ENCODE results near the gene STX4.

Gene STX4

GRCh38 chr16:31032736-31033708, at the start of gene STX4:
TSS of gene STX4 (plus strand) at chr16:31033558. CDS start at chr16:31033806, 248 bp downstream.
- peak; percentile 90 to 93 for DNase-seq (ENCODE audit: low read depth in 2 of 2)

GRCh38 chr16:30983898-30984610, 49.3 kb upstream of the STX4 start:
- no peak for DNase-seq (ENCODE audit: low read depth in 2 of 2)

GRCh38 chr16:30984669-30985400, 48.5 kb upstream of the STX4 start, which contains the start of gene HSD3B7:
TSS of gene HSD3B7 (plus strand) at chr16:30985207. CDS start at chr16:30985659, 452 bp downstream.
- DNase-seq (ENCODE audit: low read depth in 2 of 2), result peak; percentile 33 to 39

GRCh38 chr16:30985401-30986128, 47.8 kb upstream of the STX4 start:
- no peak for DNase-seq (ENCODE audit: low read depth in 2 of 2)

DNA sequence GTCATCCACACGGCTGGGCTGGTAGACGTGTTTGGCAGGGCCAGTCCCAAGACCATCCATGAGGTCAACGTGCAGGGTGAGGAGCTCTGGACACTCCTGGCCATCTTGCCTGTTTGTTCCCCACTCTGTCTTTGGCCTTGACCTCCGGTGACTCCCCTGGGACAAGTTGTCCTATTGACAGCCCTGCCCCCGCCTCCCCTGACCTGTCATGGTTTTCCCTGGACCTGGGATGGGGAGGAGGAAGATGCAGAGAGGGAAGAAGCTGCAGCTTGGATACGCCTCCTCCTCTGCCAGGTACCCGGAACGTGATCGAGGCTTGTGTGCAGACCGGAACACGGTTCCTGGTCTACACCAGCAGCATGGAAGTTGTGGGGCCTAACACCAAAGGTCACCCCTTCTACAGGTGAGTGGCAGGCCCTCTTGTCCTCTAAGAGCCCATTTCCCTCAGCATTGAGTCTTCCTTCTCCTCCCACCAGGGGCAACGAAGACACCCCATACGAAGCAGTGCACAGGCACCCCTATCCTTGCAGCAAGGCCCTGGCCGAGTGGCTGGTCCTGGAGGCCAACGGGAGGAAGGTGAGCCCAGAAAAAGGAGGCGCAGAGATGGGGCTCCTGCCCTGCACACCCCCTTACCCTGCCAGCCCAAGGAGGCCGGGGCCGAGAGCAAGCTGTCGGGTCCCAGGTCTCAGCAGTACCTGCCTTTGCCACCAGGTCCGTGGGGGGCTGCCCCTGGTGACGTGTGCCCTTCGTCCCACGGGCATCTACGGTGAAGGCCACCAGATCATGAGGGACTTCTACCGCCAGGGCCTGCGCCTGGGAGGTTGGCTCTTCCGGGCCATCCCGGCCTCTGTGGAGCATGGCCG, 47.0 kb upstream of the STX4 start:
- no peak for DNase-seq (ENCODE audit: low read depth in 2 of 2)

GRCh38 chr16:30987581-30988190, 45.7 kb upstream of the STX4 start:
- DNase-seq (ENCODE audit: low read depth in 2 of 2), result no peak

DNA sequence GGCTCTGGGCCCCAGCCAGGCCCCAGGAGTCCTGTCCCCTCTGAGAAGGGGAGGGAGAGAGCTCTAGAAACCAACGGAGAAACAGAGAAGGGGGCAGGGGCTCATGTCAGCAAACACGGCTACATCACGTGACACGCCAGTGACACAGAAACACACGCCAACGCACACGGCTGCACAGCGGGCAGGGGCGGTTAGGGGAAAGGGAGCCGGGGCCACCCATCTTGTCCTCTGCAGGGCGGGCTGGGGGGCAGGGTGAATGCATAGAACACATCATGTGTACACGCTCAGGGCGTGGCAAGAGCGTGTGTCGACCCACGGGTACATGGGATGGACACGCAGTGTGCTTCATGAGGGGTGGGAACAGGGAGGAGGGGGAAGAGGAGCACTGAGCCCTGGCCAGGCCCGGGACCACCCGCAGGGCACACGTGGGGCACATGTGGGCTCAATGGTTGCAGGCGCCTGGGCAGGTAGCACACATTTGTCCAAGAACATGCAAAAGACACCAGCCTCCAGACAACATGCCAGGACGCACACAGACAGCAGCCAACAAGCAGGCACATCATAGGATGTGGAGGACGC, 43.8 kb upstream of the STX4 start:
- DNase-seq (ENCODE audit: low read depth in 2 of 2), result no peak

DNA sequence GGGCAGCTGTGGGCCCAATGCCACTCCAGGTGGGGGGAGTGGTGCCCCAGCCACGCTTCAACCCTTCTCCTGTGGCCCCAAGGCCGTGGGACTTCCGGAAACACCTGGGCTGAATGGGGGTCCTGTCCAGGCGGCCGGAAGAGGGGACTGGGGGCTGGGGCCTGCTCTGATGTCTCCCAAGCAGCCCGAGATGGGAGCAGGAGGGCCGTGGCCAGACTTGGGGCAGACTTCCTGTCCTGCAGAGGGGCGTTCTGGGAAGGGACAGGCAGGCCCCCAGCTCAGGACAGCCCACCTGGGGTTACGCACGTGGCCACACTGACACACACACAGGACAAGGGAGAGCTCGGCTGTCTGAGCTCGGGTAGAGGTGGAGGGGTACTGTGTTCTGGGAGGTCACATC, 43.3 kb upstream of the STX4 start:
- no peak for DNase-seq (ENCODE audit: low read depth in 2 of 2)

- DNase-seq (ENCODE audit: low read depth in 2 of 2), result no peak
Observed at GRCh38 chr16:30991052-30991451, 42.3 kb upstream of the STX4 start.

GRCh38 chr16:30992276-30992780, 41.0 kb upstream of the STX4 start:
- DNase-seq (ENCODE audit: low read depth in 2 of 2), result no peak

DNA sequence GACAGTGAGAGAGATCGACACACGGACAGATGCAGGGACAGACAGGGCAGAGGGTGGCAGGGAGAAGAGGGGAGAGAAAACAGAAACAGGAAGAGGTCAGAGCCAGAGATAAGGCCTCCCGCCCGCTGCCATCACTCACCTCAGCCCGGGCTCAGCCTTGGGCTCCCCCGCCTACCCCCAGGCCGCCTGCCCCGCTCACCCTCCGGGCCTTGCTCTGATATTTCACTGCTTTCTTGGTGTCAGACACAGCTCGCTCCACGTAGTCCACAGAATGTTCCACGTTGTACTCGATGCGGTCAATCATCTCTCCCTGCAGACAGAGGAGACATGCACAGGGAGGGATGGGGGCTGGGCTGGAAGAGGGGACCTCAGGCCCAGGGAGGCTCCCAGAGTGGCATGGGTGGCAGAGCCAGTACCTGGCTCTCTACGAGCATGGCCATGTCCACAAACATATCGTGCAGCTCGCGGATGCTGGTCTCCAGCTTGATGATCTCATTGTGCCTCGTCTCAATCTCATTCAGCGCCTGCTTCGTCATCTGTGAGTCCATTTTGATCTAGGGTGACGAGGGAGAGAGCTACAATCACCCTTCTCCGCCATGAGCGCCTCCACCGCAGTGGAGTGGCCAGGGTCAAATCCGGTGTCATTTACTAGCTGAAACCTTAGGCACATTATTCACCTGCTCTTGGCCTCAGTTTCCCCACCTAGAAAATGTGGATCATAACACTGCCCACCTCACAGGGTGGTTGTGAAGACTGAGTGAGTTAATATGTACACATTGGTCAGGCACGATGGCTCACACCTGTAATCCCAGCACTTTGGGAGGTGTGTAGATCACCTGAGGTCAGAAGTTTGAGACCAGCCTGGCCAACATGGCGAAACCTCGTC, 40.2 kb upstream of the STX4 start:
- no peak for DNase-seq (ENCODE audit: low read depth in 2 of 2)

DNA sequence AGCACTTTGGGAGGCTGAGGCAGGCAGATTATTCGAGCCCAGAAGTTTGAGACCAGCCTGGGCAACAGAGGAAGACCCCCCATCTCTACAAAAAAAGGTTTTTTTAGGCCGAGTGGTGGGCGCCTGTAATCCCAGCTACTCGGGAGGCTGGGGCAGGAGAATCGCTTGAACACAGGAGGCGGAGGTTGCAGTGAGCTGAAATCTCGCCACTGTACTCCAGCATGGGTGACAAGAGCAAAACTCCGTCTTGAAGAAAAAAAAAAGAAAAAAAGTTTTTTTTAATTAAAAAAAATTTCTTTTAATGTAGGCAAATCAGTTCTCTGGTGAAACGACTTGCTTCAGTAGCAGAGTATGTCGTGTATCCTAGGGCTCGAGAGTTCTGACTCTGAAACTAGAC, 37.4 kb upstream of the STX4 start:
- no peak for DNase-seq (ENCODE audit: low read depth in 2 of 2)

GRCh38 chr16:30996324-30996984, 36.9 kb upstream of the STX4 start:
- no peak for DNase-seq (ENCODE audit: low read depth in 2 of 2)

DNA sequence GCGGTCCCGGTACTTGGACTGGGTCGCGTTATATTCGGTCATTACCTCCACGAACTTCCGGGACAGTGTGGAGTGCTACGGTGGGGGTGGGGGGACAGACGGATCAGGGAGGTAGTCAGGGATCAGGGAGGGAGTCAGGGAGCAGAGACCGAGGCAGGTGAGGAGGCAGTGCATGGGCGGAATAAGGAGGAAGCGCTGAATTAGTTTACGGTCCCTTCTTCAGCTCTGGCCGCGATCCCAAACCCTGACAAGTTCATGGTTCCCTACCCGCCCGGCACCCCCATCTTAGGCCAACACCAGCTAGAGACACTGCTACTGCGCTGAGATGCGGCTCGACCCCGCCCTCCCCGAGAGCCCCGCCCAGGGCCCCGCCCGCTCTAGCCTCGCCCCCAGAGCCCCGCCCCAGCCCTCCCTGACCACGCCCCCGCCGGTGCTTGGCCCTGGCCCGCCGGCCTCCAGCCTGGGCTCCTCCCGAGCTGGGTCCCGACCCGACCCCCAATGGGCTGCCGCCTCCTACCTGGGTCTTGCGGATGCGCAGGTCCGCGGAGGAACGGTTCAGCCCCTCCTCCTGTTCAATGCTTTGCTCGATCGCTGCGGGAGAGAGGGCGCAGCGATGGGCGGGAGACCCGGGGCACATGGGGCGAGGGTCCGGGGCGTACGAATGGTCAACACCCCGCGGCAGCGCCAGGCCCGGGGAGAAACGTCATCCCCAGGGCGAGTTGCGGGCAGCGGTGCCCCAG, 36.2 kb upstream of the STX4 start:
- peak in 1 of 2 experiments; percentile 17 for DNase-seq (ENCODE audit: low read depth in 2 of 2)

DNA sequence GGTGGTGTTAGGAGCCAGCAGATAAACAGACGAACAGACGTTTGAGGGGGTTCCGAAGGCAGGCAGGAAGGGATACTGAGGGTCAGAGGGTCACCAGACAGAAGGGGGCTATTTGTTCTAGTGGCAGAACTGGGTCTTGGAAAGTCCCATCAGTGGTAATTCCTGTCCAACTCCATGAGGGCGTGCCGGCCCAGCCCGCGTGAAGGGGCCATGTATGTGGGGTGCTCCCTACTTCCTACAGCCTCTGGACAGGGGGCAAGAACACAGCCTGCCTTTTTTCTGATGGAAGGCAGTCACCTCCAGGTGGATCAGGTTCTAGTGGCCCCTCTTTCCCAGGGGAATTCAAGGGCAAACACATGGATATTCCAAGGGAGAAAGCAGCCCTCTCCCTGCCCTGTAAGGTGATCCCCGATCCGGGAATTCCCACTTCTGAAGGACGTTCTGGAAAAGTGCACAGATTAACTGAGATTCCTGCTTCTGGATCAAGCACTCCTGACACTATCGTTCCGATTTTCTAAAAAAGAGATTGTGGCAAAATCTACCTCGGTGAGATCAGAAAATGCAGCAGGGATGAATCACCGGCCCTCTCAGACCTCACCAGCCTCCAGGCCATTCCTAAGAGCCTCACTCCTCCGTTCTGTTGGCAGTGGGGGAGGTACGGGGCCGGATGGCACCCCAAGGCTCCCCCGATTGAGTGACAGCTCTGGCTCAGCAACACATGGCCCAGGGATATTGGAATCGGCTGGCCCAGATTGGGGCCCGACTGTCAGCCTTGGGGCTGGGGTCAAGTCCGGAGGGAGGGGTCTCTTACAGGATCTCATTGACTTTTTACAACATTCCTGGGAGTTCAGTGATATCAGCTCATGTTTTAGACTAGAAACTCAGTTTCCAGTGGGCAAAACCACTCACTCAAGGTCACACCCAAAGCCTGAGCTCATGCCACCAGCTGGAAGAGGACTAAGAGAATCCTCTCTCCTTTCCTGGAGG, 35.3 kb upstream of the STX4 start:
- DNase-seq (ENCODE audit: low read depth in 2 of 2), result peak in 1 of 2 experiments; percentile 31

Measured in fibroblast of skin of left biceps (primary cell).